ENCODE data around the gene TPM4.

TPM4 gene

GRCh38 chr19:16148443-16149229 is 72.3 kb downstream of the TPM4 start:
- no peak for DNase-seq (ENCODE audit: low read depth, low spot score)
- no peak overlapping the region for H3K27ac ChIP-seq
